ENCODE data around the gene KCNA3.

DNA sequence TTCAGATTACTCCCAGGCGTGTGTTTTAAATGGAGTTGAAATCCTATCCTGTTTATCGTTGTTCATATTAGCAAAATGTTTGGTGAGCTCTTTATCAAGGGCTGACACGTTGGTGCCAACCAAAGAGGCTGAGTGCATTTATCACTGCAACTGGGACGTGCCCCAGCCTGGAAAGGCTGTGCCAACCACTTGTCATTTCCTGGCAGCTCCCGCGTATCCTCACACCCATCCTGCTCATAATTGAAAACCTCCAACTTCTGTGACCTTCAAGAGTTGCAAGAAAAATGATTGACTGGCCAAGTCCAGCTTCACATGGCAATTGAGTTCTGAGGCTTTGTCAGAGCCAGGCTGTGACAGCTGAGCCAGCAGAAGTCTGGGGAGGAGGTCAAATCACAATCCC, 43.7 kb upstream of the KCNA3 start:
- no peak for TF ChIP-seq TAF1 (IDR thresholded peaks at IDR 0.05; ENCODE audit: borderline replicate concordance, low read depth, low read length)
- no peak for TF ChIP-seq POLR2A (IDR thresholded peaks at IDR 0.05; ENCODE audit: low read depth, low read length)
- TF ChIP-seq POLR2AphosphoS5 (IDR thresholded peaks at IDR 0.05; ENCODE audit: low read depth, low read length), result no peak

All from GM12892 (cell line).